ENCODE results near the gene FERD3L. TPM values are rescaled to one million over a fixed set of nuclear protein-coding genes. Genes with fewer than 3 reads are reported as not detected.

FERD3L gene
- total RNA-seq, 4 donors from 2014 or later = not detected

GRCh38 chr7:19117091-19117869, 27.9 kb downstream of the FERD3L start, which contains the start of gene TWIST1:
TWIST1 (minus strand) TSS chr7:19117636; CDS start chr7:19117321, 315 bp downstream.
- peaks cover 0 to 37% (median 0%) of the 10 kb centered on the region in 3 donors for H3K4me1 ChIP-seq
- intact Hi-C loops (cut with DNase I) = no loop called here
- H3K4me3 ChIP-seq = peak within 1 kb of the TSS; percentile 44 to 77 (median 60)
- H3K9me3 ChIP-seq = no peaks in the 10 kb centered on the region
- no peak for DNase-seq
- peak within 1 kb of the TSS; percentile 70 to 91 (median 84) for H3K27ac ChIP-seq
- peak in 2 of 4 donors; percentile 49 to 55 for TF ChIP-seq POLR2A (IDR thresholded peaks at IDR 0.05)
- no peak for TF ChIP-seq CTCF (IDR thresholded peaks at IDR 0.05)
- no peaks in the 10 kb centered on the region for H3K36me3 ChIP-seq
- WGBS, 2 donors = 0% methylated on average over 1 of the region's 91 CpGs; no CpG with 5 or more reads in 1 of the 2 donors
- H3K27me3 ChIP-seq = peaks cover 6 to 99% (median 21%) of the 10 kb centered on the region in 4 donors

- intact Hi-C loops (cut with DNase I) = no loop called here
Measured at GRCh38 chr7:19116121-19117090, 28.8 kb downstream of the FERD3L start.

GRCh38 chr7:19114551-19114855, 30.7 kb downstream of the FERD3L start:
- H3K9me3 ChIP-seq = no peaks in the 10 kb centered on the region
- peak overlapping the region in 3 of 4 donors; percentile 59 to 77 (median 61) for H3K4me3 ChIP-seq
- DNase-seq = no peak
- WGBS, 2 donors = 16 to 20% methylated on average over 2 of the region's 2 CpGs
- intact Hi-C loops (cut with DNase I) = no loop called here
- no peaks in the 10 kb centered on the region for H3K36me3 ChIP-seq
- peaks cover 6 to 100% (median 26%) of the 10 kb centered on the region in 4 donors for H3K27me3 ChIP-seq
- H3K27ac ChIP-seq = peak overlapping the region in 2 of 4 donors; percentile 83 to 86
- TF ChIP-seq CTCF (IDR thresholded peaks at IDR 0.05) (no peak), POLR2A (IDR thresholded peaks at IDR 0.05) (no peak)
- H3K4me1 ChIP-seq = peaks cover 0 to 40% (median 0%) of the 10 kb centered on the region in 3 donors

More at GRCh38 chr7:19116121-19117090, 28.8 kb downstream of the FERD3L start:
- TF ChIP-seq POLR2A (IDR thresholded peaks at IDR 0.05) (no peak), CTCF (IDR thresholded peaks at IDR 0.05) (no peak)
- Histone ChIP-seq H3K9me3 (no peaks in the 10 kb centered on the region), H3K4me3 (peak overlapping the region; percentile 44 to 77 (median 60)), H3K36me3 (no peaks in the 10 kb centered on the region), H3K27ac (peak overlapping the region; percentile 70 to 91 (median 84)), H3K4me1 (peaks cover 0 to 40% (median 0%) of the 10 kb centered on the region in 3 donors), H3K27me3 (peaks cover 6 to 100% (median 24%) of the 10 kb centered on the region in 4 donors)
- WGBS, 2 donors = 1 to 2% methylated on average over 10 to 23 of the region's 70 CpGs
- no peak for DNase-seq

DNA sequence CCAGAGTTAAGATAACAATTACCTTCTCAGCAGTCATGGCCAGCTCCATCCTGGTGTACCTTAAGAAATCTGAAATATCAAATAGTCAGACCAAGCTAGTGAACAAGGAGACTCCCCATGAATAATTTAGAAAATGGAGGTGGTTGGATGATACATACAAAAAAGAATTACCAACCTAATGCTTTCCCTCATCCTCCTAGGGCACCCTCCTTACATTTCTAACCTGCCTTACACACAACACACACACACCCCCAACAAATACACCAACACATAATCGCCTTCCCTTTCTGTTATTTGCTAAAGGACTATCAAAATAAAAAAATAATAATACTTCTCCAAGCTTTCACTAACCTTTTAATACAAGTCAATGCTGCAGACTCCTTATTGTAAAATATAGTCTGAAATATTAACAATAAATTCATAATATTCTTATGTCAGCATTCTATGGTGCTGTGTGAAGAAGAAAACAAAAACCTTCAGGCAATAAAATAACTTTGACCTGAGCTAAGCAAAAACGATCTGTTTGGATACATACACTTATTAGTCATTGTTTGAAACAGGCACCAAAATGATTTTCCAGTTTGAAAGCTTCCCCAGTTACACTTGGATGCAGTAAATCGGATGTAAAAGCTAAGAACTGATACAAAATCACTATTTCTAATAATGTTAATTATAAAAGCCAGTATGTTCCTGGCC, 31.2 kb downstream of the FERD3L start:
- 21 to 30% methylated on average over 3 of the region's 3 CpGs for WGBS, 2 donors
- intact Hi-C loops (cut with DNase I) = no loop called here
- Histone ChIP-seq H3K27ac (peak overlapping the region in 3 of 4 donors; percentile 38 to 86 (median 83)), H3K9me3 (no peaks in the 10 kb centered on the region), H3K27me3 (peaks cover 6 to 100% (median 28%) of the 10 kb centered on the region in 4 donors), H3K36me3 (no peaks in the 10 kb centered on the region), H3K4me1 (peaks cover 0 to 37% (median 0%) of the 10 kb centered on the region in 3 donors), H3K4me3 (peak overlapping the region in 3 of 4 donors; percentile 59 to 77 (median 61))
- DNase-seq = no peak
- no peak for TF ChIP-seq CTCF (IDR thresholded peaks at IDR 0.05)
- no peak for TF ChIP-seq POLR2A (IDR thresholded peaks at IDR 0.05)
